Epithelial cell of alveolus of lung (primary cell): ENCODE measurements around the gene RNF208. TPM values are rescaled to one million over a fixed set of nuclear protein-coding genes. Genes with fewer than 3 reads are reported as not detected.

Source experiments
- total RNA-seq: library from RNA; depleted of rRNA; stranded (reverse); fragments of >200 nt; gene quantifications from 2 replicates; pipeline ENCODE4 v1.2.1, GENCODE V29; 2015

RNF208 gene
- 0.13 and 6.3 TPM in 2 replicates for total RNA-seq

GRCh38 chr9:137222190-137223077 lies at the start of gene RNF208:
Gene RNF208, minus strand, starts transcription at chr9:137222240. Its CDS starts 1,028 bp downstream, at chr9:137221212.

GRCh38 chr9:137254624-137255447 lies 32.8 kb upstream of the RNF208 start, which contains the start of gene NELFB:
Gene NELFB, plus strand, starts transcription at chr9:137255327.

GRCh38 chr9:137251194-137251461 lies 29.1 kb upstream of the RNF208 start, which contains the start of gene STPG3:
Gene STPG3, plus strand, starts transcription at chr9:137251286. Its CDS starts 1 bp downstream, at chr9:137251287.

GRCh38 chr9:137240841-137241489 lies 18.9 kb upstream of the RNF208 start, which contains the start of gene TUBB4B:
Gene TUBB4B, plus strand, starts transcription at chr9:137241287. Its CDS starts 74 bp downstream, at chr9:137241361.

GRCh38 chr9:137230705-137231371 lies 8.8 kb upstream of the RNF208 start, which contains the start of gene SLC34A3:
Gene SLC34A3, plus strand, starts transcription at chr9:137230901. Its CDS starts 802 bp downstream, at chr9:137231703.

GRCh38 chr9:137227054-137227852 lies 5.2 kb upstream of the RNF208 start, which contains the start of gene RNF224:
Gene RNF224, plus strand, starts transcription at chr9:137227502. Its CDS starts 834 bp downstream, at chr9:137228336.

GRCh38 chr9:137224830-137225694 lies 3.0 kb upstream of the RNF208 start, which contains the start of gene CYSRT1:
Gene CYSRT1, plus strand, starts transcription at chr9:137225174. Its CDS starts 448 bp downstream, at chr9:137225622.

GRCh38 chr9:137205126-137206069 lies 16.6 kb downstream of the RNF208 start, which contains the start of the genes NDOR1 and TMEM203:
Gene NDOR1, plus strand, starts transcription at chr9:137205700. Its CDS starts 78 bp downstream, at chr9:137205778.
Gene TMEM203, minus strand, starts transcription at chr9:137205648. Its CDS starts 234 bp downstream, at chr9:137205414.

GRCh38 chr9:137200311-137201204 lies 21.5 kb downstream of the RNF208 start, which contains the start of gene TPRN:
Gene TPRN, minus strand, starts transcription at chr9:137200741. Its CDS starts 30 bp downstream, at chr9:137200711.

GRCh38 chr9:137188490-137189296 lies 33.3 kb downstream of the RNF208 start, which contains the start of the genes ANAPC2 and SSNA1:
Gene ANAPC2, minus strand, starts transcription at chr9:137188560. Its CDS starts 28 bp downstream, at chr9:137188532.
Gene SSNA1, plus strand, starts transcription at chr9:137188676. Its CDS starts 51 bp downstream, at chr9:137188727.

Other genes with a start within 250 kb of the RNF208 start
- 0.39 and 78.2 TPM in 2 replicates for gene PTGDS, start 244.7 kb downstream of the RNF208 start, total RNA-seq
- 1.9 TPM in 1 of 2 replicates, not detected in the other for gene LCNL1, start 239.2 kb downstream of the RNF208 start, total RNA-seq
- gene PAXX, start 229.8 kb downstream of the RNF208 start, total RNA-seq = 19.1 and 33.0 TPM in 2 replicates
- gene CLIC3, start 225.7 kb downstream of the RNF208 start, total RNA-seq = 3.1 and 6.2 TPM in 2 replicates
- 14.9 and 15.8 TPM in 2 replicates for gene ABCA2, start 194.0 kb downstream of the RNF208 start, total RNA-seq
- not detected in 2 replicates for gene FUT7, start 190.2 kb downstream of the RNF208 start, total RNA-seq
- gene NPDC1, start 176.1 kb downstream of the RNF208 start, total RNA-seq = 25.2 and 54.9 TPM in 2 replicates
- 0.72 TPM in 1 of 2 replicates, not detected in the other for gene ENTPD2, start 168.2 kb downstream of the RNF208 start, total RNA-seq
- 5.0 and 10.7 TPM in 2 replicates for gene SAPCD2, start 151.7 kb downstream of the RNF208 start, total RNA-seq
- 5.7 and 11.7 TPM in 2 replicates for gene UAP1L1, start 144.7 kb downstream of the RNF208 start, total RNA-seq
- gene MAN1B1, start 135.3 kb downstream of the RNF208 start, total RNA-seq = 50.3 and 94.1 TPM in 2 replicates
- 69.8 and 123 TPM in 2 replicates for gene DPP7, start 107.5 kb downstream of the RNF208 start, total RNA-seq
- gene GRIN1, start 83.1 kb downstream of the RNF208 start, total RNA-seq = not detected in 2 replicates
- gene LRRC26, start 52.2 kb downstream of the RNF208 start, total RNA-seq = not detected in 2 replicates
- gene TMEM210, start 50.2 kb downstream of the RNF208 start, total RNA-seq = not detected in 2 replicates
- 7.8 and 20.0 TPM in 2 replicates for gene ANAPC2, start 33.7 kb downstream of the RNF208 start, total RNA-seq
- 61.1 and 99.0 TPM in 2 replicates for gene SSNA1, start 33.6 kb downstream of the RNF208 start, total RNA-seq
- gene TPRN, start 21.5 kb downstream of the RNF208 start, total RNA-seq = 7.8 and 12.2 TPM in 2 replicates
- 45.5 and 57.0 TPM in 2 replicates for gene TMEM203, start 16.6 kb downstream of the RNF208 start, total RNA-seq
- 8.3 and 15.6 TPM in 2 replicates for gene NDOR1, start 16.5 kb downstream of the RNF208 start, total RNA-seq
- gene CYSRT1, start 2.9 kb upstream of the RNF208 start, total RNA-seq = under 0.01 and 1.9 TPM in 2 replicates
- gene RNF224, start 5.3 kb upstream of the RNF208 start, total RNA-seq = not detected in 2 replicates
- not detected in 2 replicates for gene SLC34A3, start 8.7 kb upstream of the RNF208 start, total RNA-seq
- gene TUBB4B, start 19.0 kb upstream of the RNF208 start, total RNA-seq = 224 and 626 TPM in 2 replicates
- not detected in 2 replicates for gene STPG3, start 29.0 kb upstream of the RNF208 start, total RNA-seq
- 49.1 and 60.2 TPM in 2 replicates for gene NELFB, start 33.1 kb upstream of the RNF208 start, total RNA-seq
- 38.1 and 52.4 TPM in 2 replicates for gene TOR4A, start 55.5 kb upstream of the RNF208 start, total RNA-seq
- gene NRARP, start 80.0 kb upstream of the RNF208 start, total RNA-seq = 0.78 and 1.8 TPM in 2 replicates
- 4.8 and 9.7 TPM in 2 replicates for gene EXD3, start 200.9 kb upstream of the RNF208 start, total RNA-seq
- gene NOXA1, start 201.2 kb upstream of the RNF208 start, total RNA-seq = 0.26 TPM in 1 of 2 replicates, not detected in the other
- not detected in 2 replicates for gene ENTPD8, start 219.1 kb upstream of the RNF208 start, total RNA-seq
- 27.4 and 49.7 TPM in 2 replicates for gene NSMF, start 237.1 kb upstream of the RNF208 start, total RNA-seq